CD14-positive monocyte (primary cell): ENCODE data around the gene UPF3A. TPM values are rescaled to one million over a fixed set of nuclear protein-coding genes. Genes with fewer than 3 reads are reported as not detected.

Experiments used
- DNase-seq, 3 donors: peaks; one replicate each; pipeline ENCODE4 v3.0.0-alpha.2; 2011 to 2022
- H2AFZ ChIP-seq: 2 replicates; pipeline ENCODE4 v1.6.0; 2012; ENCODE audit warnings: mild to moderate bottlenecking, low read depth, low read length, inconsistent platforms; ENCODE audit not compliant: insufficient read depth, poor library complexity, severe bottlenecking
- H3K27ac ChIP-seq, 2 donors: 1 replicate in 1 of 2; 2 replicates in 1 of 2; pipeline ENCODE4 v1.5.1; 2012 to 2013; ENCODE audit warnings: low read length in 2 of 2, control low read depth in 1 of 2, inconsistent platforms in 1 of 2, low read depth in 1 of 2, mild to moderate bottlenecking in 1 of 2
- H3K27me3 ChIP-seq, 2 donors: one replicate each; pipeline versions ENCODE4 v1.6.0 to v1.6.1; 2011 to 2013; ENCODE audit warnings: low read length in 2 of 2; ENCODE audit not compliant: control insufficient read depth in 2 of 2, insufficient read depth in 2 of 2
- H3K36me3 ChIP-seq, 2 donors: replicated peaks in 1 of 2; 1 replicate in 1 of 2; 2 replicates in 1 of 2; pipeline versions ENCODE4 v1.5.1 to v1.6.1; 2012 to 2013; ENCODE audit warnings: low read length in 2 of 2, control low read depth in 1 of 2, inconsistent platforms in 1 of 2, mild to moderate bottlenecking in 1 of 2; ENCODE audit not compliant: insufficient read depth in 2 of 2, control insufficient read depth in 1 of 2
- H3K4me1 ChIP-seq, 2 donors: 1 replicate in 1 of 2; 2 replicates in 1 of 2; pipeline versions ENCODE4 v1.5.1 to v1.6.1; 2012 to 2013; ENCODE audit warnings: low read length in 2 of 2, control low read depth in 1 of 2, inconsistent platforms in 1 of 2, mild to moderate bottlenecking in 1 of 2, moderate library complexity in 1 of 2; ENCODE audit not compliant: insufficient read depth in 2 of 2, control insufficient read depth in 1 of 2
- H3K4me2 ChIP-seq: replicated peaks from 2 replicates; pipeline ENCODE3; 2012; ENCODE audit warnings: low read length, moderate library complexity, mild to moderate bottlenecking; ENCODE audit not compliant: poor library complexity, severe bottlenecking; ENCODE audit errors: extremely low read depth
- H3K4me3 ChIP-seq, 3 experiments: fragments of 200-600 bp in 1 of 3; sonication (generic) in 1 of 3; replicated peaks in 1 of 3; 1 replicate in 2 of 3; 2 replicates in 1 of 3; pipeline ENCODE4 v1.5.1; 2011 to 2013; ENCODE audit warnings: low read length in 3 of 3, mild to moderate bottlenecking in 3 of 3, control low read depth in 2 of 3, low read depth in 2 of 3, inconsistent platforms in 1 of 3, moderate library complexity in 1 of 3
- H3K79me2 ChIP-seq: 2 replicates; pipeline ENCODE4 v1.6.0; 2012; ENCODE audit warnings: mild to moderate bottlenecking, control low read depth, inconsistent platforms, low read length, moderate library complexity; ENCODE audit not compliant: insufficient read depth
- H3K9ac ChIP-seq: 2 replicates; pipeline ENCODE4 v1.6.0; 2017; ENCODE audit warnings: low read length, mild to moderate bottlenecking; ENCODE audit not compliant: insufficient read depth, poor library complexity, severe bottlenecking
- H3K9me3 ChIP-seq, 2 donors: replicated peaks in 1 of 2; 1 replicate in 1 of 2; 2 replicates in 1 of 2; pipeline versions ENCODE4 v1.5.1 to v1.6.1; 2012 to 2013; ENCODE audit warnings: low read length in 2 of 2, control low read depth in 1 of 2; ENCODE audit not compliant: control insufficient read depth in 1 of 2, insufficient read depth in 1 of 2
- H4K20me1 ChIP-seq: 2 replicates; pipeline ENCODE4 v1.6.0; 2012; ENCODE audit warnings: mild to moderate bottlenecking, low read length, control low read depth, moderate library complexity; ENCODE audit not compliant: insufficient read depth
- H3K27ac Mint-ChIP-seq, 7 donors: one replicate each; pipeline ENCODE4 v1.8.0; 2020; ENCODE audit warnings: mild to moderate bottlenecking in 7 of 7, mixed read lengths in 7 of 7, moderate library complexity in 6 of 7, inconsistent platforms in 2 of 7
- H3K27me3 Mint-ChIP-seq, 3 donors: one replicate each; pipeline ENCODE4 v1.8.0; 2021 to 2022; ENCODE audit warnings: low read depth in 3 of 3, mild to moderate bottlenecking in 3 of 3, mixed read lengths in 3 of 3, moderate library complexity in 3 of 3, inconsistent platforms in 1 of 3
- H3K36me3 Mint-ChIP-seq, 2 donors: one replicate each; pipeline ENCODE4 v1.8.0; 2020; ENCODE audit warnings: mixed read lengths in 2 of 2, inconsistent platforms in 1 of 2, mild to moderate bottlenecking in 1 of 2
- H3K4me1 Mint-ChIP-seq: one replicate; pipeline ENCODE4 v1.8.0; 2020; ENCODE audit warnings: mild to moderate bottlenecking, mixed read lengths
- H3K4me3 Mint-ChIP-seq, 2 donors: one replicate each; pipeline ENCODE4 v1.8.0; 2020; ENCODE audit warnings: mild to moderate bottlenecking in 2 of 2, mixed read lengths in 2 of 2, moderate library complexity in 1 of 2
- H3K9me3 Mint-ChIP-seq, 7 donors: one replicate each; pipeline ENCODE4 v1.8.0; 2020 to 2022; ENCODE audit warnings: mixed read lengths in 7 of 7, mild to moderate bottlenecking in 6 of 7, moderate library complexity in 6 of 7, inconsistent platforms in 2 of 7
- CTCF ChIP-seq: fragments of 200-600 bp; IDR thresholded peaks from one replicate; pipeline ENCODE4 v1.8.0; 2022; ENCODE audit warnings: antibody characterized with exemption, mild to moderate bottlenecking
- WGBS: methylation state at CpG from one replicate; pipeline ENCODE4 v1.1.5; 2013; ENCODE audit warnings: missing lambda C conversion rate; ENCODE audit not compliant: insufficient coverage; 5-methylcytosine and 5-hydroxymethylcytosine counted together
- intact Hi-C, 2 donors: fragments of 100-400 bp; cut with micrococcal nuclease; formaldehyde crosslinking; loops; one replicate each; pipeline versions ENCODE4 v1.15.0 to v1.15.1; 2023
- polyA plus RNA-seq, 3 donors: library from polyadenylated mRNA; depleted of rRNA in 1 of 3; unstranded in 2 of 3; stranded (reverse) in 1 of 3; fragments of 300-500 nt in 2 of 3; fragments of >200 nt in 1 of 3; fragmentation: Illumina TruSeq in 2 of 3; gene quantifications; 1 replicate in 2 of 3; 2 replicates in 1 of 3; pipeline ENCODE4 v1.2.3, GENCODE V29; 2012 to 2021

UPF3A gene
- polyA plus RNA-seq, 3 donors, result 6.1 to 39.1 (median 7.0) TPM

GRCh38 chr13:114311908-114312307, 30.5 kb downstream of the UPF3A start:
- H3K9me3 Mint-ChIP-seq, result no peaks in the 10 kb centered on the region
- H3K27me3 ChIP-seq, result no peaks in the 10 kb centered on the region
- peaks cover 22% of the 10 kb centered on the region for H3K4me1 Mint-ChIP-seq
- peaks cover 1 to 3% of the 10 kb centered on the region in 2 donors for H3K36me3 ChIP-seq
- no peak overlapping the region for H3K27ac Mint-ChIP-seq
- H3K9ac ChIP-seq, result no peak overlapping the region
- TF ChIP-seq CTCF, result no peak
- no peak for DNase-seq
- H3K4me2 ChIP-seq, result no peak overlapping the region
- H3K4me1 ChIP-seq, result peaks cover 18 to 29% of the 10 kb centered on the region in 2 donors
- H3K27ac ChIP-seq, result no peak overlapping the region
- WGBS, result no CpG with 5 or more reads among the region's 2 CpGs
- H3K27me3 Mint-ChIP-seq, result no peaks in the 10 kb centered on the region
- no peak overlapping the region for H3K4me3 ChIP-seq
- H3K9me3 ChIP-seq, result no peaks in the 10 kb centered on the region
- H3K79me2 ChIP-seq, result peaks cover 25% of the 10 kb centered on the region
- H2AFZ ChIP-seq, result no peak overlapping the region
- intact Hi-C loops, result no loop called here
- peaks cover 8% of the 10 kb centered on the region for H4K20me1 ChIP-seq
- H3K36me3 Mint-ChIP-seq, result peaks cover 3 to 6% of the 10 kb centered on the region in 2 donors
- no peak overlapping the region for H3K4me3 Mint-ChIP-seq

- Histone ChIP-seq H3K27ac (peak overlapping the region in 1 of 2 donors; percentile 82), H3K4me3 (peak overlapping the region in 2 of 3 experiments; percentile 83 to 97), H3K79me2 (peaks cover 38% of the 10 kb centered on the region), H4K20me1 (peaks cover 21% of the 10 kb centered on the region), H3K9me3 (no peaks in the 10 kb centered on the region), H3K9ac (peak overlapping the region; percentile 87), H3K27me3 (no peaks in the 10 kb centered on the region), H3K4me1 (peaks cover 18 to 42% of the 10 kb centered on the region in 2 donors), H3K4me2 (peak overlapping the region; percentile 84), H2AFZ (peak overlapping the region; percentile 89), H3K36me3 (no peaks in the 10 kb centered on the region)
- Mint-ChIP-seq H3K4me3 (peak overlapping the region; percentile 85 to 86), H3K27ac (peak overlapping the region; percentile 83 to 96 (median 91)), H3K4me1 (peaks cover 30% of the 10 kb centered on the region), H3K27me3 (no peaks in the 10 kb centered on the region), H3K9me3 (no peaks in the 10 kb centered on the region), H3K36me3 (peaks cover 1 to 13% of the 10 kb centered on the region in 2 donors)
- intact Hi-C loops, result no loop called here
- DNase-seq, result no peak
- TF ChIP-seq CTCF, result no peak
- WGBS, result 98% methylated on average over 8 of the region's 17 CpGs
These were observed 31.9 kb downstream of the UPF3A start for GRCh38 chr13:114313061-114313860.
